ENCODE measurements around the gene SOWAHB. TPM values are rescaled to one million over a fixed set of nuclear protein-coding genes. Genes with fewer than 3 reads are reported as not detected.

Gene SOWAHB
- total and polyA plus RNA-seq, 8 donors = 0.53 to 4.2 (median 2.5) TPM

DNA sequence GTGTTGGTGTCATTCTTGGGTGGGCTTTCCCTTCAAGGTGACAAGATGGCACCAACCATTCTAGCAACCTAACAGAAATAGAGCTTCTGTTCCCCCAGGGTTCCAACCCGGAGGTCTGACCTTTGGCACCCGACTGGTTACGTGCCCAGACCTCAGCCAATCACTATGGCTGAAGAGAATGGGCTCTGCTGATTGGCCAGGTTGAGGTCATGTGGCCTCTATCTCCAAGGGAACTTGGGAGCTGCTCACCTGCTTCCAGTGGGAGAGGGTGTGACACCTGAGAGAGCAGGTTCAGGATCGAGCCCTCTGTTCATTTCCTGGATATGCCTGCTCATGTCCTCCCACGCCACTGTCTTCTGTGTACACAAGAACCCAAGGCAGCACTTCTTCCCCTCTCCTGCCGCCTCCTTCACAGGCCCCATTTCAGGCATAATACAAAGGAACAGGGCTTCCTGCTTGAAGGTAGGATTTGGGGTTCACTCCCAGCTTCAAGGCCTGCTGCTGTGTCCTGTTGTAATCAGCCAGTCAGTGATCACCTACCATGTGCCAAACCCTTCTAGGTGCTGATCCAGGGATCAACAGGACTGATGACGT is 11.0 kb downstream of the SOWAHB start:
- TF ChIP-seq, protein P1, sequence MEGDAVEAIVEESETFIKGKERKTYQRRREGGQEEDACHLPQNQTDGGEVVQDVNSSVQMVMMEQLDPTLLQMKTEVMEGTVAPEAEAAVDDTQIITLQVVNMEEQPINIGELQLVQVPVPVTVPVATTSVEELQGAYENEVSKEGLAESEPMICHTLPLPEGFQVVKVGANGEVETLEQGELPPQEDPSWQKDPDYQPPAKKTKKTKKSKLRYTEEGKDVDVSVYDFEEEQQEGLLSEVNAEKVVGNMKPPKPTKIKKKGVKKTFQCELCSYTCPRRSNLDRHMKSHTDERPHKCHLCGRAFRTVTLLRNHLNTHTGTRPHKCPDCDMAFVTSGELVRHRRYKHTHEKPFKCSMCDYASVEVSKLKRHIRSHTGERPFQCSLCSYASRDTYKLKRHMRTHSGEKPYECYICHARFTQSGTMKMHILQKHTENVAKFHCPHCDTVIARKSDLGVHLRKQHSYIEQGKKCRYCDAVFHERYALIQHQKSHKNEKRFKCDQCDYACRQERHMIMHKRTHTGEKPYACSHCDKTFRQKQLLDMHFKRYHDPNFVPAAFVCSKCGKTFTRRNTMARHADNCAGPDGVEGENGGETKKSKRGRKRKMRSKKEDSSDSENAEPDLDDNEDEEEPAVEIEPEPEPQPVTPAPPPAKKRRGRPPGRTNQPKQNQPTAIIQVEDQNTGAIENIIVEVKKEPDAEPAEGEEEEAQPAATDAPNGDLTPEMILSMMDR (IDR thresholded peaks at IDR 0.05) = no peak
- intact Hi-C loops (cut with DNase I) = no loop called here
- H3K27me3 ChIP-seq = no peaks in the 10 kb centered on the region
- 94 to 98% methylated on average over 7 of the region's 7 CpGs for WGBS, 2 donors
- no peak overlapping the region for H3K27ac ChIP-seq
- H3K9me3 ChIP-seq = no peaks in the 10 kb centered on the region
- ATAC-seq (no peak), FAIRE-seq (no peak), DNase-seq (no peak)
- no peak overlapping the region for H3K4me3 ChIP-seq
- H3K4me1 ChIP-seq = no peaks in the 10 kb centered on the region
- H3K36me3 ChIP-seq = no peaks in the 10 kb centered on the region

DNA sequence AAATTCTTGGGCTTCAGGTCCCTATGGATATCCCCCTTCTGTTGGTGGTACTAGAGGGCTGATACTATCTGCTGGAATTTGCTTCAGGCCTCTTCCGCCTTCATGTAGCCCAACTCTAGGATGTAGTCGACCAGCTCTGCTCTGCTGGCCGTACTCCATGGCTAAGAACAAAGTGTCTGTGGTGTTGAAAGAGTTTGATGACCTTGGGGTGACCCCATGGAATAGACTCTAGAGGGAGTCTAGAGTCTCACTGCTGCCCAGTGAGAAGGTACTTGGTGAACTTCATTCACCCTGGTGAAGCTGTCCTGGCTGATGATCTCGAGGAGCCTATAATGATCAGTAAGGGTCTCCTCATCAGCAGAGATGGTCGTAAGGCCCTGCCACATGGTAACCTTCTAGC is 11.7 kb downstream of the SOWAHB start:
- no peak for FAIRE-seq

DNA sequence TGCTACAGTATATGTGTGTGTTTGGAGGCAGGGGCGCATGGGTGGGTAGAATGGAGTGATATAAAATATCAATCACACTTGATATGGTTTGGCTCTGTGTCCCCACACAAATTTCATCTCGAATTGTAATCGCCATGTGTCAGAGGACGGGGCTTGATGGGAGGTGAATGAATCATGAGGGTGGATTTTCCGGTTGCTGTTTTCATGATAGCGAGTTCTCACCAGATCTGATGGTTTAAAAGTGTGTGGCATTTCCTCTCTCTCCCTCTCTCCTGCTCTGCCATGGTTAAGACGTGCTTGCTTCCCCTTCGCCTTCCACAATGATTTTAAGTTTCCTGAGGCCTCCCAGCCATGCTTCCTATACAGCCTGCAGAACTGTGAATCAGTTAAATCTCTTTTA is 14.8 kb downstream of the SOWAHB start:
- intact Hi-C loops (cut with DNase I) = no loop called here
- DNase-seq (no peak), ATAC-seq (no peak), FAIRE-seq (no peak)
- 66 to 89% methylated on average over 8 of the region's 8 CpGs for WGBS, 2 donors
- H3K4me3 ChIP-seq = no peak overlapping the region
- peaks cover 0 to 5% (median 0%) of the 10 kb centered on the region in 3 donors for H3K4me1 ChIP-seq
- H3K27me3 ChIP-seq = no peaks in the 10 kb centered on the region
- H3K36me3 ChIP-seq = no peaks in the 10 kb centered on the region
- TF ChIP-seq, protein P1 (IDR thresholded peaks at IDR 0.05) = no peak
- no peaks in the 10 kb centered on the region for H3K9me3 ChIP-seq
- H3K27ac ChIP-seq = no peak overlapping the region

More for the DNA sequence above, 11.7 kb downstream of the SOWAHB start:
- intact Hi-C loops (cut with DNase I) = no loop called here
- Histone ChIP-seq H3K27me3 (no peaks in the 10 kb centered on the region), H3K27ac (no peak overlapping the region), H3K4me3 (no peak overlapping the region), H3K4me1 (peaks cover 0 to 2% (median 0%) of the 10 kb centered on the region in 3 donors), H3K36me3 (no peaks in the 10 kb centered on the region), H3K9me3 (no peaks in the 10 kb centered on the region)
- TF ChIP-seq, protein P1 (IDR thresholded peaks at IDR 0.05) = no peak
- DNase-seq = no peak
- ATAC-seq = no peak
- WGBS, 2 donors = 91 to 95% methylated on average over 5 of the region's 5 CpGs

DNA sequence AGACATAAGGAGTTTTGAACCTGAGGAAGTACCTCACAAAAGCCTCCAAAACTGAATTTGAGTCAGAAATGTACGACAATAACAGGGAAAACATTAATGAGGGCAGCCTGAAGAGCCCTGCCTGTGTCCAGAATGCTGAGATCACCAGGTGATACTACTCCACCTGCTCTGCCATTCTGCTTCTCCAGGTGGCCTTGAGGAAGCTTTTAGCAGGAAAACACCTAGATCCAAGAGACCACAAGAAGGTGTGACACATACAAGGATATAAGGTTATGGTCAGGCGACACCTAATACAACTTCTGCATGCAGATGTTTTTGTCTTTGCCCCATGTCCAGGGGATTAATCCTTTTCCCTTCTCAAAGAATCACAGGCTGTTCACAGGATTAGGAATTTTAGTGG is 15.3 kb downstream of the SOWAHB start:
- ATAC-seq = no peak
- 94 to 95% methylated on average over 2 of the region's 2 CpGs for WGBS, 2 donors
- FAIRE-seq = no peak

DNA sequence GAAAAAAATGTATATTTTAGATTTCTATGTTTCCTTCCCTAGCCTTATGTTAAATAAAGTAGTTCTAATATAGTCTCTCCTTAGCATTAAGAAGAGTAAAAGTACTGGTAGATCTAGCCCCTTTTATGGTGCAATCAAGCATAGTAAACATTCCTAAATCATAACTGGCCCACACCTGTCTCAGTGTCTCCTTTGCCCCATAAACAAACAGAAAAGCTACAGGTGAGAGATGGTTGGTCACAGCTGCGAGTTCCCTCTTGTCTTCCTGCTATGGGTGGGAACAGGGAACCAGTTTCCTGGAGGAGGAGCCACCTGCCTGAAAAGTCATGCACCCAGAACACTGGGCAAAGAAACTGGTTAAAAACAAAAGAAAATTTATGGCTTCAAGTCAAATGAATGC is 16.6 kb downstream of the SOWAHB start:
- H3K27me3 ChIP-seq = no peaks in the 10 kb centered on the region
- no peaks in the 10 kb centered on the region for H3K9me3 ChIP-seq
- peak; percentile 84 to 97 (median 92) for ATAC-seq
- no peak overlapping the region for H3K27ac ChIP-seq
- peaks cover 0 to 5% (median 0%) of the 10 kb centered on the region in 3 donors for H3K4me1 ChIP-seq
- no peaks in the 10 kb centered on the region for H3K36me3 ChIP-seq
- intact Hi-C loops (cut with DNase I) = no loop called here
- peak in 3 of 6 donors; percentile 29 to 54 (median 34) for DNase-seq
- TF ChIP-seq, protein P1 (IDR thresholded peaks at IDR 0.05) = no peak
- H3K4me3 ChIP-seq = no peak overlapping the region
- 4 to 13% methylated on average over 1 of the region's 1 CpG for WGBS, 2 donors
- FAIRE-seq = peak; percentile 43

More for the DNA sequence above, 15.3 kb downstream of the SOWAHB start:
- Histone ChIP-seq H3K27me3 (no peaks in the 10 kb centered on the region), H3K27ac (no peak overlapping the region), H3K4me1 (peaks cover 0 to 5% (median 0%) of the 10 kb centered on the region in 3 donors), H3K36me3 (no peaks in the 10 kb centered on the region), H3K4me3 (no peak overlapping the region), H3K9me3 (no peaks in the 10 kb centered on the region)
- intact Hi-C loops (cut with DNase I) = no loop called here
- TF ChIP-seq, protein P1 (IDR thresholded peaks at IDR 0.05) = no peak
- DNase-seq = no peak
